Tracheal epithelial cell (primary cell): ENCODE measurements around the gene ARAP3. TPM values are rescaled to one million over a fixed set of nuclear protein-coding genes. Genes with fewer than 3 reads are reported as not detected.

Experiments
- total RNA-seq: library from RNA; depleted of rRNA; stranded (reverse); fragments of >200 nt; gene quantifications from 2 replicates; pipeline ENCODE4 v1.2.1, GENCODE V29; 2014

Gene ARAP3, protein sequence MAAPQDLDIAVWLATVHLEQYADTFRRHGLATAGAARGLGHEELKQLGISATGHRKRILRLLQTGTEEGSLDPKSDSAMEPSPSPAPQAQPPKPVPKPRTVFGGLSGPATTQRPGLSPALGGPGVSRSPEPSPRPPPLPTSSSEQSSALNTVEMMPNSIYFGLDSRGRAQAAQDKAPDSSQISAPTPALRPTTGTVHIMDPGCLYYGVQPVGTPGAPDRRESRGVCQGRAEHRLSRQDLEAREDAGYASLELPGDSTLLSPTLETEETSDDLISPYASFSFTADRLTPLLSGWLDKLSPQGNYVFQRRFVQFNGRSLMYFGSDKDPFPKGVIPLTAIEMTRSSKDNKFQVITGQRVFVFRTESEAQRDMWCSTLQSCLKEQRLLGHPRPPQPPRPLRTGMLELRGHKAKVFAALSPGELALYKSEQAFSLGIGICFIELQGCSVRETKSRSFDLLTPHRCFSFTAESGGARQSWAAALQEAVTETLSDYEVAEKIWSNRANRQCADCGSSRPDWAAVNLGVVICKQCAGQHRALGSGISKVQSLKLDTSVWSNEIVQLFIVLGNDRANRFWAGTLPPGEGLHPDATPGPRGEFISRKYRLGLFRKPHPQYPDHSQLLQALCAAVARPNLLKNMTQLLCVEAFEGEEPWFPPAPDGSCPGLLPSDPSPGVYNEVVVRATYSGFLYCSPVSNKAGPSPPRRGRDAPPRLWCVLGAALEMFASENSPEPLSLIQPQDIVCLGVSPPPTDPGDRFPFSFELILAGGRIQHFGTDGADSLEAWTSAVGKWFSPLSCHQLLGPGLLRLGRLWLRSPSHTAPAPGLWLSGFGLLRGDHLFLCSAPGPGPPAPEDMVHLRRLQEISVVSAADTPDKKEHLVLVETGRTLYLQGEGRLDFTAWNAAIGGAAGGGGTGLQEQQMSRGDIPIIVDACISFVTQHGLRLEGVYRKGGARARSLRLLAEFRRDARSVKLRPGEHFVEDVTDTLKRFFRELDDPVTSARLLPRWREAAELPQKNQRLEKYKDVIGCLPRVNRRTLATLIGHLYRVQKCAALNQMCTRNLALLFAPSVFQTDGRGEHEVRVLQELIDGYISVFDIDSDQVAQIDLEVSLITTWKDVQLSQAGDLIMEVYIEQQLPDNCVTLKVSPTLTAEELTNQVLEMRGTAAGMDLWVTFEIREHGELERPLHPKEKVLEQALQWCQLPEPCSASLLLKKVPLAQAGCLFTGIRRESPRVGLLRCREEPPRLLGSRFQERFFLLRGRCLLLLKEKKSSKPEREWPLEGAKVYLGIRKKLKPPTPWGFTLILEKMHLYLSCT (N-terminal part only)
- total RNA-seq: 3.6 and 6.2 TPM in 2 replicates

DNA sequence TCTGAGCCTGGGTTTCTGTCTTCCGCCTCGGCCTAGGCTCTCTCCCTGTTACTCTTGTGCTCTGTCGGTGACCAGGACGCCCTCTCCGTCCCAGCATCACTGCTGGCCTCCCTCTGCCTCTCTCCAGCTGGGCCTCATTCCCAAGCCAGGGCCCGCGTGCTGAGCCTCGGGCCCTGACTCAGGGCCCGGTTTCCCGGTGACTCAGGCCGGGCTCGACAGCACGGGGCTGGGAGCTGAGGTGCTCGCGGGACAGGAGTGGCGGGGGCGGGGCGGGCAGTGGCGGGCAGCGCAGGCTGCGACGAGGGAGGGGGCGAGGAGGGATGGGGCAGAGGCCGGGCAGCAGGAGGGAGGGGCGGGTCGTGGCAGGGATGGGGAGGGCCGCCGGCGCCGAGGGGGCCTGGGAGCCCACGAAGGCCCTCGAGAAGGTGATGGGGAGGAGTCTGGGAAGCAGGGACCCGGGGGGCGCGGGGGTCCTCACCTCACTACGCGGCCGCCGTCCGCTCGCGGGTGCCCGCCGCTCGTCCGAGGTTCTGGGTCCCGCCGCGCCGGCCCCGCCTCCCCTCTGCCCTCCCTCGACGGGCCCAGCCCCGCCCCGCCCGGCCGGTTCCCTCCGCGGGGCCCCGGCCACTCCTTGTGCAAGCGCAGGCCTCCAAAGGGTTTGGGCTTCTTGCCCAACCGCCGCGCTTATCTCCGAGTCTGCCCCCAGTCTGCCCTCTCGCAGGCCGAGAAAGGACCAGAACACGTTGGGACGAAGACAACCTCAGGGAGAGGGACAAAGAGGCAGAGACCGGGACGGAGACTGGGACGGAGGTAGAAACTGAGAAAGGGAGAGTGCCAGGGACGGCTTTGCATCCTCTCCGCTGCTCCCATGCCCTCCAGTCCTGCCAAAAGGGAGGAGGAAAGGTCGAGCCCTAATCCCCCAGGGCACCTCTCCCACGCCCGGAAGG, at the start of gene ARAP3:
Gene ARAP3, minus strand, starts transcription at position 536 of the 947 bp plus-strand sequence. CDS start 1,744 bp downstream, outside the sequence.

DNA sequence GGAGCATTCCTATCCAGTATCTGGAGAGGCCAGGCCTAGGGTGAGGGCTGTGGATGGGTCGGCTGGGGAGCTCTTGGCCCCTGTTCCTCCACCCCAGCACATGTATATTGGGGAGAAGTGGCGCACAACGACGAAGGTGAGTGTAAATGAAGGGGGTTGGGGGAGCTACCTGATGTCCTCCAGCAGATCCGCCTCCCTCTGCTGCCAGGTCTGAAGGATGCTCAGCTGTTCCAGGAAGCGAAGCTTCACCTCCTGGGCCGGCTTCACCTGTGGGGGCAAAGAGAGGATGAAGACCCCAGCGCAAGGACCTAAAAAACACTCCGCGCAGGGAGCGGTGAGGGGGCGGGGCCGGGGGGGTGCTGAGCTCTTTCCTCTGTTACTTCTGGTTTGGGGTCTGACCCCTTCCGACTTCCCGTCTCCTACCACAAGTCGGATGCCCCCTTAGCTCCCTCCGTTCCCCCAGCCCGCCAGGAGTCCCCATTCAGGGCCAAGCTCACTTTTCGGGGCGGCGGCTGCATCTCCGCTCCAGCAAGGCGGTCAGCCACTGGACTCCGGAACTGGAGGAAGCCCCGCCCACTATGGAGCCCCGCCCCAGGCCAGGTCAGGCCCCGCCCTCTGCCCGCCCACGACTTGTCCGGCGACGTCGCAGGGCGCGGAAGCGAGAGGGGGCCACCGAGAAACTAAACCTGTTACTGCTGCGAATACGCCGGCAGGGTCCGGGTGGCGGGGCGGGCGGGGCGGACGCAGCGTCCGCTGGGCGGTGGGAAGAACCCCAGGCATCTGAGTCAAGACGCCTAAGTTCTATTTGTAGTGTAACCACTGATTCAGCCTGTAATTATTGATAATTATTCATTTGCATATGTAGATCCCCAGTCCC, 30.9 kb downstream of the ARAP3 start, which contains the start of gene FCHSD1:
Gene FCHSD1, minus strand, starts transcription at position 568 of the 877 bp plus-strand sequence. Its CDS starts 50 bp downstream, at position 518.

DNA sequence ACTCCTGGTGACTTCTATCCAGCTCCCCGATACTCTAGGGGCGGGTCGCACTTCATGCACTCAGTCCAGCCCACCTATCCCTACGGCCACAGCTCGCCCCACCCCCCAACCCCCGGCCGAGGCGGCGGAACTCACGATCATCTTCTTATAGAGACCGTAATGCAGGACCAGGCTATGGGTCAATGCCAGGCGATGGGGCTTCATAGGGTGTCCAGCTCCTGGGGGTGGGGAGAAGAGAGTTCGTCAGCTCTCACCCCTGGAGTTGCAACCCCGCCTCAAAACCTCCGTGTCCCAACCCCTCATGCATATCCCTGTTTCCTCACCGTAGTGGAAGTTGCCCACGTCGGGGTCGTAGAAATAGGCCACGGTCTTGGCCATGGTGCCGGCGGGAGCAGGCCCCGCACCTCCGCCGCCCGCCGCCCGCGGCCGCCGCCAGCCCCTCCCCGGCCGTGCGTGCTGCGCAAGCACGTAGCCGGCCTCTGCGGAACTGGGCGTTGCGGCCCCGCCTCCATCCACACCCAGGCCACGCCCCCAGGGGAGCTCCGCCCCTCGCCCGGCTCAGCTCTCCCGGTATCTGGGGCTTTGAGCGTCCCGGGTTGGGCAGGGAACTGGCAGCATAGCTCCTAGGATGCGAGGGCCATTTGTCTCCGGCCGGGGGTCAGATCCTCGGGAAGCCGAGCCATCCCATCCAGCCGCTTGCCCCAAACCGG, 45.5 kb downstream of the ARAP3 start, which contains the start of the genes HDAC3 and RELL2:
Gene HDAC3, minus strand, starts transcription at position 437 of the 710 bp plus-strand sequence. Its CDS starts 59 bp downstream, at position 378.
Gene RELL2, plus strand, starts transcription at position 585 of the 710 bp plus-strand sequence. CDS start 1,229 bp downstream, outside the sequence.

DNA sequence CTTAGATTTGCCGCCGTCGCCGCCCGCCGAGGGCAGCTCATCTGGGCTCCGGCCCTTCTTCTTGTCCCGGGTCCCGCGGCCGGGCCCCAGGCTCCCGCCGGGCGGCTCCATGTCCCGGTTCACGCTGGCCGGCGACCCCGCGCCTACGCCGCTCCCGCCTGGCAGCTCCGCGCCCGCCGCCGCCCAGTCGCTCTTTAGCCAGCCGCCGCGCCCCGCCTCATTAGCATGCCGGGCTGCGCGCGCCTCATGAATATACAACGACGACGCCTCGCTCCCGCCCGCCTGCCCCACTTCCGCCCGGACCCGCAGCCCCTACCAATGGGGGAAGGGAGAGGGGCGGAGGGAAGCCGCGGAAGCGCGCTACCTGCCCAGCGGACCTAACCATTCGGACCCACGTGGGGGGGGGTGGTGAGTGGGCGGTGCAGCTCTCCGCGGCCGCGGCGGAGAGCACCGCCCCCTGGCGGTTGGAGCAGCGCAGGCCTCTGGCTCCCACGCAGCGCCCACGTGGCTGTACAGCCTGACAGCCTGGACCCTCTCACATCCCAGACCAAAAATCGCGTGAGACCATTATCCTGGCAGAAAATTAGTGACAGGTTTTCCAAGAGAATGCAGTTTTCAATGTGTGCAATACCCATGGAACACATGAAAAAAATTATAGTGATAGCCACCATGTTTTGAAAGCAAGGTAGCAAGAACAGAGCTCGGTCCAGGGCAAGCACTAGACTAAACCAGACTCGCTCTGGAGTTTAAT, 63.1 kb downstream of the ARAP3 start, which contains the start of gene DIAPH1:
Gene DIAPH1, minus strand, starts transcription at position 197 of the 751 bp plus-strand sequence. Its CDS starts 86 bp downstream, at position 111.

Other genes with a start within 250 kb of the ARAP3 start
- gene PCDHGC3, start 206.3 kb downstream of the ARAP3 start, total RNA-seq: 20.0 and 20.2 TPM in 2 replicates
- under 0.01 and 0.48 TPM in 2 replicates for gene PCDHGC4, start 197.2 kb downstream of the ARAP3 start, total RNA-seq
- 0.21 and 1.2 TPM in 2 replicates for gene PCDHGC5, start 193.1 kb downstream of the ARAP3 start, total RNA-seq
- gene DIAPH1, start 63.2 kb downstream of the ARAP3 start, total RNA-seq: 66.9 and 83.6 TPM in 2 replicates
- 60.5 and 63.4 TPM in 2 replicates for gene HDAC3, start 45.4 kb downstream of the ARAP3 start, total RNA-seq
- gene RELL2, start 45.2 kb downstream of the ARAP3 start, total RNA-seq: 4.3 and 12.3 TPM in 2 replicates
- 10.0 and 24.8 TPM in 2 replicates for gene FCHSD1, start 30.8 kb downstream of the ARAP3 start, total RNA-seq
- 71.6 and 75.2 TPM in 2 replicates for gene PCDH1, start 196.2 kb upstream of the ARAP3 start, total RNA-seq
- gene DELE1, start 241.6 kb upstream of the ARAP3 start, total RNA-seq: 26.9 and 28.0 TPM in 2 replicates